SK-N-SH (cell line): ENCODE measurements around the gene HLA-DQB2. TPM values are rescaled to one million over a fixed set of nuclear protein-coding genes. Genes with fewer than 3 reads are reported as not detected.

ENCODE experiments used
- CTCF ChIA-PET: fragments of 300-600, 350-600 bp; formaldehyde crosslinking; extraction: SDS; loops from one replicate; lab custom pipeline; 2021; lab: Yijun Ruan, JAX
- POLR2A ChIA-PET: fragments of 350-600 bp; sonication (Branson Sonifier 250); formaldehyde crosslinking; extraction: SDS; loops from one replicate; lab custom pipeline; 2020; ENCODE audit warnings: antibody characterized with exemption, inconsistent platforms; lab: Yijun Ruan, JAX
- DNase-seq: peaks from one replicate; pipeline ENCODE4 v3.0.0; 2012
- H2AFZ ChIP-seq: fragments of 200-600 bp; sonication (generic); 2 replicates; pipeline ENCODE4 v1.8.1; 2016; ENCODE audit warnings: antibody characterized with exemption, mild to moderate bottlenecking, low read depth
- H3F3A ChIP-seq: fragments of 200-600 bp; sonication (generic); replicated peaks from 2 replicates; pipeline ENCODE3; 2016; ENCODE audit warnings: antibody characterized with exemption, mild to moderate bottlenecking; ENCODE audit not compliant: insufficient read depth
- H3K27ac ChIP-seq, 2 experiments: fragments of 200-500 bp in 1 of 2; fragments of 200-600 bp in 1 of 2; sonication (Bioruptor generic) in 1 of 2; sonication (generic), shearing (Covaris generic) in 1 of 2; 2 replicates each; pipeline versions ENCODE4 v1.5.1 to v1.6.1; 2014 to 2016; ENCODE audit warnings: low read depth in 2 of 2, inconsistent platforms in 1 of 2, low read length in 1 of 2, mild to moderate bottlenecking in 1 of 2, mixed read lengths in 1 of 2
- H3K27me3 ChIP-seq: fragments of 200-600 bp; sonication (generic), shearing (Covaris generic); 2 replicates; pipeline ENCODE4 v1.6.1; 2016; ENCODE audit warnings: mixed run types; ENCODE audit not compliant: insufficient read depth
- H3K36me3 ChIP-seq, 2 experiments: fragments of 200-500 bp in 1 of 2; fragments of 200-600 bp in 1 of 2; sonication (Bioruptor generic) in 1 of 2; sonication (generic) in 1 of 2; replicated peaks in 1 of 2; 2 replicates each; pipeline versions ENCODE3 to v1.5.1; 2014 to 2016; ENCODE audit warnings: low read length in 1 of 2, mild to moderate bottlenecking in 1 of 2; ENCODE audit not compliant: insufficient read depth in 2 of 2, control insufficient read depth in 1 of 2
- H3K4me1 ChIP-seq, 2 experiments: fragments of 200-500 bp in 1 of 2; fragments of 200-600 bp in 1 of 2; sonication (Bioruptor generic) in 1 of 2; sonication (generic), shearing (Covaris generic) in 1 of 2; 2 replicates each; pipeline versions ENCODE4 v1.5.1 to v1.6.1; 2014 to 2016; ENCODE audit warnings: low read depth in 1 of 2, low read length in 1 of 2, mixed run types in 1 of 2; ENCODE audit not compliant: insufficient read depth in 2 of 2, control insufficient read depth in 1 of 2
- H3K4me2 ChIP-seq: fragments of 200-600 bp; sonication (generic), shearing (Covaris generic); 2 replicates; pipeline ENCODE4 v1.6.1; 2017; ENCODE audit warnings: mixed run types
- H3K4me3 ChIP-seq, 2 experiments: fragments of 200-500 bp in 1 of 2; fragments of 200-600 bp in 1 of 2; sonication (Bioruptor generic) in 1 of 2; sonication (generic), shearing (Covaris generic) in 1 of 2; 2 replicates each; pipeline versions ENCODE4 v1.5.1 to v1.8.1; 2014 to 2016; ENCODE audit warnings: low read depth in 2 of 2, inconsistent platforms in 1 of 2, low read length in 1 of 2, mild to moderate bottlenecking in 1 of 2, mixed read lengths in 1 of 2, moderate library complexity in 1 of 2
- H3K79me2 ChIP-seq: fragments of 200-600 bp; sonication (generic); 2 replicates; pipeline ENCODE4 v1.8.1; 2017; ENCODE audit warnings: mild to moderate bottlenecking; ENCODE audit not compliant: insufficient read depth
- H3K9ac ChIP-seq: fragments of 200-600 bp; sonication (generic); 2 replicates; pipeline ENCODE4 v1.6.1; 2017; ENCODE audit warnings: mixed run types
- H3K9me2 ChIP-seq: fragments of 200-600 bp; sonication (generic); 2 replicates; pipeline ENCODE4 v1.6.1; 2017; ENCODE audit warnings: mixed run types
- H3K9me3 ChIP-seq: fragments of 200-600 bp; sonication (generic); 2 replicates; pipeline ENCODE4 v1.6.1; 2017; ENCODE audit warnings: mixed run types, mild to moderate bottlenecking, moderate library complexity
- H4K20me1 ChIP-seq: fragments of 200-600 bp; sonication (generic); 2 replicates; pipeline ENCODE4 v1.6.1; 2017; ENCODE audit warnings: mild to moderate bottlenecking, mixed run types; ENCODE audit not compliant: insufficient read depth
- CHD2 ChIP-seq: fragments of 150-350 bp; IDR thresholded peaks from 2 replicates; pipeline ENCODE4 v1.6.1; 2018; ENCODE audit warnings: low read length; ENCODE audit not compliant: partially characterized antibody
- ELF1 ChIP-seq: IDR thresholded peaks from 2 replicates; pipeline ENCODE4 v1.4.0; 2012
- EP300 ChIP-seq, 2 experiments: IDR thresholded peaks; 2 replicates each; pipeline versions ENCODE4 v1.4.0 to v1.6.1; 2012; ENCODE audit warnings: borderline replicate concordance in 1 of 2, low read depth in 1 of 2, low read length in 1 of 2
- EZH2phosphoT487 ChIP-seq: fragments of 200-600 bp; sonication (generic); IDR thresholded peaks from 2 replicates; pipeline ENCODE4 v1.6.1; 2017; ENCODE audit warnings: low read depth, mixed run types, mild to moderate bottlenecking, antibody characterized with exemption, moderate library complexity, borderline replicate concordance
- MAX ChIP-seq: IDR thresholded peaks from 2 replicates; pipeline ENCODE4 v1.4.0; 2012; ENCODE audit warnings: low read depth
- PBX3 ChIP-seq: IDR thresholded peaks from 2 replicates; pipeline ENCODE4; 2012
- POLR2AphosphoS5 ChIP-seq: IDR thresholded peaks from 2 replicates; pipeline ENCODE4 v1.6.1; 2012; ENCODE audit warnings: low read depth, low read length
- RAD21 ChIP-seq: IDR thresholded peaks from 2 replicates; pipeline ENCODE4 v1.6.1; 2012; ENCODE audit warnings: mild to moderate bottlenecking, low read length
- RCOR1 ChIP-seq: fragments of 150-350 bp; IDR thresholded peaks from 2 replicates; pipeline ENCODE4 v1.6.1; 2017; ENCODE audit warnings: antibody characterized with exemption, low read length
- SMC3 ChIP-seq: IDR thresholded peaks from 2 replicates; pipeline ENCODE4 v1.6.1; 2012; ENCODE audit warnings: low read depth, low read length, improper control_type of control experiment
- TCF12 ChIP-seq: IDR thresholded peaks from 2 replicates; pipeline ENCODE4 v1.4.0; 2012
- USF2 ChIP-seq: fragments of 150-350 bp; IDR thresholded peaks from 2 replicates; pipeline ENCODE4 v1.6.1; 2017; ENCODE audit warnings: antibody characterized with exemption, low read length, low read depth, borderline replicate concordance
- YY1 ChIP-seq: IDR thresholded peaks from 2 replicates; pipeline ENCODE4 v1.4.0; 2012; ENCODE audit warnings: low read depth, mild to moderate bottlenecking
- WGBS: methylation state at CpG from one replicate; pipeline ENCODE4 v1.1.6; 2017; ENCODE audit warnings: low lambda C conversion rate; 5-methylcytosine and 5-hydroxymethylcytosine counted together
- polyA plus RNA-seq, 3 experiments: library from polyadenylated mRNA; depleted of rRNA; stranded (reverse); fragments of >200 nt; gene quantifications; 2 replicates each; pipeline ENCODE4 v1.2.3, GENCODE V29; 2012
- TF ChIP-seq, protein P1 (sequence below): IDR thresholded peaks from 2 replicates; pipeline ENCODE4 v1.4.0; 2012; ENCODE audit warnings: low read depth, borderline replicate concordance
- TF ChIP-seq, protein P2 (sequence below): fragments of 200-600 bp; sonication (generic); IDR thresholded peaks from 2 replicates; pipeline ENCODE4 v1.6.1; 2017; ENCODE audit warnings: antibody characterized with exemption, mild to moderate bottlenecking, moderate library complexity

Gene HLA-DQB2
- polyA plus RNA-seq, 1 of the 3 experiments (the other 2 are of a cell fraction): not detected

GRCh38 chr6:32796848-32797776 is 33.8 kb upstream of the HLA-DQB2 start:
- H3K9ac ChIP-seq: no peak overlapping the region
- CTCF ChIA-PET: interaction anchor here (0.6 to 2.6 kb wide), 13 partner anchors 10 to 558 kb away, joined by 3 to 21 read pairs (median 3); partner anchors contain the start of gene TAP2
- WGBS: 4% methylated on average over 30 of the region's 30 CpGs

More at GRCh38 chr6:32796848-32797776, 33.8 kb upstream of the HLA-DQB2 start:
- no peaks in the 10 kb centered on the region for H3F3A ChIP-seq
- peak overlapping the region; percentile 60 for H3K4me2 ChIP-seq
- H3K9me3 ChIP-seq: no peaks in the 10 kb centered on the region
- POLR2A ChIA-PET: no interaction called here
- H3K79me2 ChIP-seq: no peaks in the 10 kb centered on the region
- H3K27ac ChIP-seq: no peak overlapping the region
- peak overlapping the region; percentile 92 for H2AFZ ChIP-seq
- no peaks in the 10 kb centered on the region for H4K20me1 ChIP-seq
- TF ChIP-seq PBX3: no peak
- TF ChIP-seq, protein P1, sequence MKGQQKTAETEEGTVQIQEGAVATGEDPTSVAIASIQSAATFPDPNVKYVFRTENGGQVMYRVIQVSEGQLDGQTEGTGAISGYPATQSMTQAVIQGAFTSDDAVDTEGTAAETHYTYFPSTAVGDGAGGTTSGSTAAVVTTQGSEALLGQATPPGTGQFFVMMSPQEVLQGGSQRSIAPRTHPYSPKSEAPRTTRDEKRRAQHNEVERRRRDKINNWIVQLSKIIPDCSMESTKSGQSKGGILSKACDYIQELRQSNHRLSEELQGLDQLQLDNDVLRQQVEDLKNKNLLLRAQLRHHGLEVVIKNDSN: no peak
- no peak for TF ChIP-seq YY1
- TF ChIP-seq ELF1: 0 out of 2 replicates have a peak, but pooled peaks have one; percentile 14
- TF ChIP-seq EP300 (IDR thresholded peaks at IDR 0.05; ENCODE audit: borderline replicate concordance in 1 of 2, low read depth in 1 of 2, low read length in 1 of 2): no peak
- TF ChIP-seq TCF12: no peak
- TF ChIP-seq USF2: no peak
- no peak for TF ChIP-seq POLR2AphosphoS5
- TF ChIP-seq CHD2: no peak
- TF ChIP-seq RCOR1: no peak
- TF ChIP-seq RAD21: peak; percentile 78
- TF ChIP-seq, protein P2, sequence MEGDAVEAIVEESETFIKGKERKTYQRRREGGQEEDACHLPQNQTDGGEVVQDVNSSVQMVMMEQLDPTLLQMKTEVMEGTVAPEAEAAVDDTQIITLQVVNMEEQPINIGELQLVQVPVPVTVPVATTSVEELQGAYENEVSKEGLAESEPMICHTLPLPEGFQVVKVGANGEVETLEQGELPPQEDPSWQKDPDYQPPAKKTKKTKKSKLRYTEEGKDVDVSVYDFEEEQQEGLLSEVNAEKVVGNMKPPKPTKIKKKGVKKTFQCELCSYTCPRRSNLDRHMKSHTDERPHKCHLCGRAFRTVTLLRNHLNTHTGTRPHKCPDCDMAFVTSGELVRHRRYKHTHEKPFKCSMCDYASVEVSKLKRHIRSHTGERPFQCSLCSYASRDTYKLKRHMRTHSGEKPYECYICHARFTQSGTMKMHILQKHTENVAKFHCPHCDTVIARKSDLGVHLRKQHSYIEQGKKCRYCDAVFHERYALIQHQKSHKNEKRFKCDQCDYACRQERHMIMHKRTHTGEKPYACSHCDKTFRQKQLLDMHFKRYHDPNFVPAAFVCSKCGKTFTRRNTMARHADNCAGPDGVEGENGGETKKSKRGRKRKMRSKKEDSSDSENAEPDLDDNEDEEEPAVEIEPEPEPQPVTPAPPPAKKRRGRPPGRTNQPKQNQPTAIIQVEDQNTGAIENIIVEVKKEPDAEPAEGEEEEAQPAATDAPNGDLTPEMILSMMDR: peak; percentile 83
- peak; percentile 61 for TF ChIP-seq SMC3
- TF ChIP-seq MAX: no peak
- no peak for TF ChIP-seq EZH2phosphoT487
- no peaks in the 10 kb centered on the region for H3K36me3 ChIP-seq
- no peaks in the 10 kb centered on the region; a peak in 1 of 4 replicates for H3K4me1 ChIP-seq
- H3K9me2 ChIP-seq: no peaks in the 10 kb centered on the region
- DNase-seq: peak; percentile 48
- peak overlapping the region; percentile 25 to 52 for H3K4me3 ChIP-seq
- H3K27me3 ChIP-seq: peaks cover 37% of the 10 kb centered on the region; the same call in 1 of the 2 replicates
